ENCODE measurements around the gene OBSCN.

- TF ChIP-seq CTCF (conservative IDR thresholded peaks at IDR 0.05; ENCODE audit: low read length) = no peak
- no peak for TF ChIP-seq EZH2phosphoT487 (IDR thresholded peaks at IDR 0.05; ENCODE audit: borderline replicate concordance)
Measured at GRCh38 chr1:228270032-228270431, 62.2 kb downstream of the OBSCN start.
